ENCODE measurements around the gene RTBDN. TPM values are rescaled to one million over a fixed set of nuclear protein-coding genes. Genes with fewer than 3 reads are reported as not detected.

The RTBDN gene
- total and polyA plus RNA-seq, 10 of the 15 experiments (the other 5 are each of a cell fraction or from before 2014, with no cell fraction given) = 0.45 TPM; not detected in 9

- no peak for TF ChIP-seq ZSCAN29 (IDR thresholded peaks at IDR 0.05)
These were observed 49.9 kb downstream of the RTBDN start (continued) for GRCh38 chr19:12784394-12784870.

GRCh38 chr19:12783849-12784393 is 50.5 kb downstream of the RTBDN start:
- H3K27ac ChIP-seq (ENCODE audit: control insufficient read depth, insufficient read depth) = peak overlapping the region; percentile 97
- no TSS peak for BruUV-seq (replicated peaks)
- TF ChIP-seq POLR2AphosphoS5 (IDR thresholded peaks at IDR 0.05; ENCODE audit: low read length) = peak; percentile 3
- no peak for TF ChIP-seq ASH2L (IDR thresholded peaks at IDR 0.05; ENCODE audit: borderline replicate concordance, low read depth)
- intact Hi-C loops (cut with micrococcal nuclease; ENCODE audit: unreplicated experiment) (loop anchor here (5.0 to 10.0 kb wide), 2 partner anchors 172 to 1689 kb away; partner anchors contain the start of genes ZNF490 and ZNF791), in situ Hi-C loops (cut with MboI) (no loop called here)
- RAD21 ChIA-PET (ENCODE audit: unreplicated experiment) = interaction anchor here (2.7 kb wide), 1 partner anchor 12 kb away, joined by 23 read pairs; no protein-coding TSS in a partner anchor
- H4K20me1 ChIP-seq (ENCODE audit: control insufficient read depth, insufficient read depth) = no peaks in the 10 kb centered on the region
- H3K4me1 ChIP-seq (ENCODE audit: control insufficient read depth, insufficient read depth, low read length) = peaks cover 78% of the 10 kb centered on the region
- H3K9me3 ChIP-seq (replicated peaks; ENCODE audit: control insufficient read depth, insufficient read depth, low read length) = no peaks in the 10 kb centered on the region
- peak overlapping the region; percentile 65 for H3K9ac ChIP-seq (ENCODE audit: control insufficient read depth, insufficient read depth, low read length)
- ATAC-seq = no peak
- WGBS (ENCODE audit: insufficient coverage, insufficient replicate concordance, low lambda C conversion rate, missing lambda C conversion rate) = 9% methylated on average over 17 of the region's 19 CpGs
- H2AFZ ChIP-seq (ENCODE audit: control insufficient read depth, low read depth, low read length) = no peak overlapping the region; the same call in 1 of the 2 replicates
- H3K27me3 ChIP-seq (replicated peaks in 1 of 2; ENCODE audit: control insufficient read depth in 2 of 2, insufficient read depth in 2 of 2, low read length in 1 of 2) = no peaks in the 10 kb centered on the region
- SMC1A ChIA-PET (ENCODE audit: uncharacterized antibody, unreplicated experiment) = interaction anchor here (8.4 kb wide), 1 partner anchor 12 kb away, joined by 240 read pairs; the partner anchor contains the start of gene JUNB
- POLR2A ChIA-PET = interaction anchor here (9.3 kb wide), 1 partner anchor 10 kb away, joined by 303 read pairs; the partner anchor contains the start of gene JUNB
- H3K4me2 ChIP-seq (ENCODE audit: control insufficient read depth, insufficient read depth) = peak overlapping the region; percentile 77
- no peaks in the 10 kb centered on the region for H3K36me3 ChIP-seq (ENCODE audit: control insufficient read depth in 2 of 2, insufficient read depth in 2 of 2, low read length in 1 of 2)
- no peak for FAIRE-seq
- DNase-seq (ENCODE audit: low read depth, low spot score) = no peak
- CTCF ChIA-PET = interaction anchor here (12.1 kb wide), 1 partner anchor 12 kb away, joined by 537 read pairs; the partner anchor contains the start of gene JUNB
- H3K79me2 ChIP-seq (ENCODE audit: control insufficient read depth, insufficient read depth, low read length) = peaks cover 13% of the 10 kb centered on the region
- H3K4me3 ChIP-seq = no peak overlapping the region; the same call in 1 of the 2 replicates
